GM18508 (cell line): ENCODE data around the gene KLRG1.

Experiments
- ATAC-seq: cut with Tn5 transposase; IDR thresholded peaks from one replicate; pipeline ENCODE4 v1.9.1; 2021; ENCODE audit warnings: moderate number of reproducible peaks; ENCODE audit not compliant: insufficient read depth, unreplicated experiment

Gene KLRG1

GRCh38 chr12:8989413-8989812 lies at the start of gene KLRG1:
Gene KLRG1 (plus strand): TSS chr12:8989546. CDS start chr12:8989636, 90 bp downstream.
- ATAC-seq: no peak

- ATAC-seq: no peak
Measured at GRCh38 chr12:8941691-8942478, 47.5 kb upstream of the KLRG1 start.

- no peak for ATAC-seq
Measured at GRCh38 chr12:8943565-8944186, 45.7 kb upstream of the KLRG1 start.

GRCh38 chr12:8946733-8947132 lies 42.6 kb upstream of the KLRG1 start:
- ATAC-seq: no peak

GRCh38 chr12:8947737-8948136 lies 41.6 kb upstream of the KLRG1 start:
- no peak for ATAC-seq

GRCh38 chr12:8948701-8949341 lies 40.5 kb upstream of the KLRG1 start:
- no peak for ATAC-seq

- ATAC-seq: peak; percentile 78
Measured at GRCh38 chr12:8949342-8950220, 39.8 kb upstream of the KLRG1 start, which contains the start of gene M6PR. Gene M6PR (minus strand): TSS chr12:8949645. CDS start chr12:8946404, 3,241 bp downstream.

- ATAC-seq: peak; percentile 15
Measured at GRCh38 chr12:8950221-8950527, 39.2 kb upstream of the KLRG1 start.

GRCh38 chr12:8950702-8951478 lies 38.5 kb upstream of the KLRG1 start:
- no peak for ATAC-seq

- no peak for ATAC-seq
Measured at GRCh38 chr12:8951744-8952143, 37.6 kb upstream of the KLRG1 start.

GRCh38 chr12:8953773-8954402 lies 35.5 kb upstream of the KLRG1 start:
- no peak for ATAC-seq

GRCh38 chr12:8956073-8956472 lies 33.3 kb upstream of the KLRG1 start:
- no peak for ATAC-seq

- ATAC-seq: no peak
Measured at GRCh38 chr12:8956772-8957171, 32.6 kb upstream of the KLRG1 start.

- no peak for ATAC-seq
Measured at GRCh38 chr12:8957561-8957960, 31.8 kb upstream of the KLRG1 start.

GRCh38 chr12:8958066-8958465 lies 31.3 kb upstream of the KLRG1 start:
- ATAC-seq: no peak

- no peak for ATAC-seq
Measured at GRCh38 chr12:8960176-8960575, 29.2 kb upstream of the KLRG1 start.

- ATAC-seq: no peak
Measured at GRCh38 chr12:8968761-8969160, 20.6 kb upstream of the KLRG1 start.

- no peak for ATAC-seq
Measured at GRCh38 chr12:8969861-8970411, 19.4 kb upstream of the KLRG1 start.

GRCh38 chr12:8970432-8970831 lies 18.9 kb upstream of the KLRG1 start:
- ATAC-seq: no peak
